ENCODE results near the gene CERK.

CERK gene

GRCh38 chr22:46696614-46697013, 41.4 kb downstream of the CERK start:
- TF ChIP-seq CTCF (IDR thresholded peaks at IDR 0.05; ENCODE audit: low read depth, low read length) = no peak
- no peak for DNase-seq (ENCODE audit: low read depth, low spot score)
- in situ Hi-C loops (cut with HindIII; ENCODE audit: low sequenced_read_pairs) = no loop called here
- H3K4me3 ChIP-seq (ENCODE audit: low read depth, low read length) = no peak overlapping the region

GRCh38 chr22:46696229-46696518, 41.9 kb downstream of the CERK start:
- in situ Hi-C loops (cut with HindIII; ENCODE audit: low sequenced_read_pairs) = no loop called here
- TF ChIP-seq CTCF (IDR thresholded peaks at IDR 0.05; ENCODE audit: low read depth, low read length) = no peak
- H3K4me3 ChIP-seq (ENCODE audit: low read depth, low read length) = no peak overlapping the region
- no peak for DNase-seq (ENCODE audit: low read depth, low spot score)

DNA sequence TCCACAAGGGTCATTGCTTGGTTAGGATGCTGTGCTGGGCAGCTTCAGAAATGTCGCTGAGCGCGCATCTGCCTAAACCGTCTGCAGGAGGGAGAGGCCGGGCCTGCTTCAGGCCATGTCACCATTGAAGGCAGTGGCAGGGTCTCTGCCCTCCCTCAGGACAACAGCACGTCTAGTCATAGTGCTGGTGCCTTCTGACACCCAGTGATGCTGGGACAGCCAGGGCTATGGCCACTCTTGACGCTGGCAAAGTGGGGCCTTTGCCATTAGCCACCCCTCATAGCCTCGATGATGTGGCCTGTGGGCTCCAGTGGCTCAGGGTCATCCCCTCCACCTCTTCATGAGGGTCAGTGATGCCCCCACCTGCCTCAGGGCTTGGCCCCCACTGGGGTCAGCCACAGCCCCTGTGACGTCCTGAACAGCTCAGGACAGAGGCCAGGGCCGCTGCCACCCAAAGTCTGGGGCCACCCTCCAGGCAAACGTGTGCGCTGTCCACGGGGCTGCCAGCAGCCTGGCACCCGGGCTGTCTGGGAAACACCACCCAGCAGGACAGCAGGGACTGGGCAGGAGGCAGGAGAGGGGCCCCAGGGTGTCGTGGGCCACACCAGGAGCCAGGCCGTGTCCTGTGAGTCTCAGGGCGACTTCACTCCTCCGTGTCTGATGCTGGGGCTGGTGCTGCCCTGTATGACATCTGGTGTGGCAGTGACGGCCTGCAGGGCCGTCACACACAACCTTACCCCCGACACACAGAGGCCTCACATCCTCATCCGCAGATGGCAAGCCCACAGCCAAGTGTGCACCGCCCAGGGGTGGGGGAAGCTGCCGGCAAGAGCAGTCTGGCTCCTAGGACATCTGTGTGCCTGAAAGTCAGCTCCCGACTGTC, 42.5 kb downstream of the CERK start:
- in situ Hi-C loops (cut with HindIII; ENCODE audit: low sequenced_read_pairs) = no loop called here
- DNase-seq (ENCODE audit: low read depth, low spot score) = no peak

GRCh38 chr22:46694416-46695170, 43.5 kb downstream of the CERK start:
- TF ChIP-seq CTCF (IDR thresholded peaks at IDR 0.05; ENCODE audit: low read depth, low read length) = no peak
- DNase-seq (ENCODE audit: low read depth, low spot score) = no peak
- H3K4me3 ChIP-seq (ENCODE audit: low read depth, low read length) = no peak overlapping the region
- in situ Hi-C loops (cut with HindIII; ENCODE audit: low sequenced_read_pairs) = no loop called here

More for the DNA sequence above, 42.5 kb downstream of the CERK start:
- no peak for TF ChIP-seq CTCF (IDR thresholded peaks at IDR 0.05; ENCODE audit: low read depth, low read length)
- H3K4me3 ChIP-seq (ENCODE audit: low read depth, low read length) = no peak overlapping the region

DNA sequence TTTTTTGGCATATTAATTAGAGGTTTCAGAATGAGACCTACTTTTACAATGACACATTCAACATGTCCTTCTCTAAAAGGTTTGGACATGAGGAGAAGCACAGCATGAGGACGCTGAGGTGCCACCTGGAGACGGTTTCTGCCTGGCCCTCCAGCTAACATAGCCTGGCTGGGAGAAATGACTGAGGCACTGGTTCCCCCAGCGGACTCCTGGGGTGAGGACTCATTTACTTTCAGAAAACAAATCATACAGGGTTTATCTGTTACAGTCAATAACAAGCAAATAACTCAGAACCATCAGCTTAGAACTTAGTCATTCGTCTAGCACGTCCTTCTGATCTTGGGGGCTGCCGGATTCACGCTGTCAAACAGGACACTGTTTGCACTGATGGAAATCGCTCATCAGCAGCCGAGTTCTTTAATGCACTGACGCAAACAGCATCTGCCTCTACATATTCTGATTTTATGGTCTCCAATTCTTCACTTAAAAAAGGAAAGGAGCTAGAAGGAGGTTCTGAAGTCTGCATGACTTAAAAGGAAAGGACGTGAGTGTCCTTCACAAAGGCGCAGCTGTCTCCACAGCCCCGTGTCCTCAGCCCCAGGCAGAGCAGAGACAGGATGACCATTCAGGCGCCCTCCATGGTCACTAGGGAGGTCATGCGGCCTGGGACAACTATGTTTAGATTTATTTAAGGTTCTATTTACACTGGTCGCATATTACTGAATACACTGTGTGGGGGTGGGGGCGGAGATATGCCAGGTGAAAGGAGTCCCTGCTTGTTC, 44.2 kb downstream of the CERK start:
- no peak for DNase-seq (ENCODE audit: low read depth, low spot score)
- TF ChIP-seq CTCF (IDR thresholded peaks at IDR 0.05; ENCODE audit: low read depth, low read length) = no peak
- in situ Hi-C loops (cut with HindIII; ENCODE audit: low sequenced_read_pairs) = no loop called here
- no peak overlapping the region for H3K4me3 ChIP-seq (ENCODE audit: low read depth, low read length)

DNA sequence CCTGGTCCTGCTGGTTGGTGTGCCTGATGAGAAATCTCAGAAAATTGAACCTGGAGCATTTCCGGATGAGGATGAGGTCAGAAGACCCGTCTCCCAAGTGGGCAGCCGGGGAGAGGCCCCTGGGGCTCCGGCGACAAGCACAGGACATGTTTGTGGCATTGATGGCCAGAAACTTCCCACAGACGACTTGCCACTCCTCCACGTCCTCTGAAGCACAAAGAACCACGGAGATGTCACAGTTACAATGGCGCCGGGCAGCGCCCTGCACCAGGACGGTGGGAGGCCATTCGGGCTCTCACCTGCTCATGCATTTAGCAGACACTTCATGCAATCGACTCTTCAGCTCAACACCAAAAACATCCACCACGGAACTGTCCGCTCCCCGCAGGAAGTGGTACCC, 46.5 kb downstream of the CERK start:
- H3K4me3 ChIP-seq (ENCODE audit: low read depth, low read length) = no peak overlapping the region
- in situ Hi-C loops (cut with HindIII; ENCODE audit: low sequenced_read_pairs) = no loop called here
- DNase-seq (ENCODE audit: low read depth, low spot score) = no peak
- TF ChIP-seq CTCF (IDR thresholded peaks at IDR 0.05; ENCODE audit: low read depth, low read length) = no peak
